Skeletal muscle tissue (tissue), 4 donors: ENCODE data around the gene NFATC4. TPM values are rescaled to one million over a fixed set of nuclear protein-coding genes. Genes with fewer than 3 reads are reported as not detected.

Experiments
- H3K27ac ChIP-seq: one replicate; pipeline ENCODE4 v1.7.0; 2013; ENCODE audit warnings: mild to moderate bottlenecking, low read depth, low read length, inconsistent platforms
- H3K27me3 ChIP-seq, 3 donors: one replicate each; pipeline ENCODE4 v1.7.0; 2013; ENCODE audit warnings: low read length in 3 of 3; ENCODE audit not compliant: control insufficient read depth in 3 of 3, insufficient read depth in 3 of 3
- H3K36me3 ChIP-seq, 3 donors: one replicate each; pipeline ENCODE4 v1.7.0; 2013; ENCODE audit warnings: low read length in 3 of 3; ENCODE audit not compliant: control insufficient read depth in 3 of 3, insufficient read depth in 3 of 3
- H3K4me1 ChIP-seq, 3 donors: one replicate each; pipeline ENCODE4 v1.7.0; 2013; ENCODE audit warnings: low read length in 3 of 3, mild to moderate bottlenecking in 3 of 3; ENCODE audit not compliant: control insufficient read depth in 3 of 3, insufficient read depth in 3 of 3
- H3K4me3 ChIP-seq, 3 donors: one replicate each; pipeline ENCODE4 v1.7.0; 2013; ENCODE audit warnings: low read length in 3 of 3
- H3K9ac ChIP-seq, 3 donors: one replicate each; pipeline ENCODE4 v1.7.0; 2013; ENCODE audit warnings: low read length in 3 of 3, mild to moderate bottlenecking in 3 of 3, moderate library complexity in 2 of 3, low read depth in 1 of 3
- H3K9me3 ChIP-seq, 3 donors: one replicate each; pipeline ENCODE4 v1.7.0; 2013; ENCODE audit warnings: low read length in 3 of 3; ENCODE audit not compliant: control insufficient read depth in 3 of 3
- total RNA-seq: library from RNA; depleted of rRNA; stranded (reverse); fragments of >200 nt; gene quantifications from one replicate; pipeline ENCODE4 v1.2.3, GENCODE V29; 2014
- donor health status: Osteomylitis.

The NFATC4 gene
- total RNA-seq, 1 donor from 2014 or later = 21.4 TPM

DNA sequence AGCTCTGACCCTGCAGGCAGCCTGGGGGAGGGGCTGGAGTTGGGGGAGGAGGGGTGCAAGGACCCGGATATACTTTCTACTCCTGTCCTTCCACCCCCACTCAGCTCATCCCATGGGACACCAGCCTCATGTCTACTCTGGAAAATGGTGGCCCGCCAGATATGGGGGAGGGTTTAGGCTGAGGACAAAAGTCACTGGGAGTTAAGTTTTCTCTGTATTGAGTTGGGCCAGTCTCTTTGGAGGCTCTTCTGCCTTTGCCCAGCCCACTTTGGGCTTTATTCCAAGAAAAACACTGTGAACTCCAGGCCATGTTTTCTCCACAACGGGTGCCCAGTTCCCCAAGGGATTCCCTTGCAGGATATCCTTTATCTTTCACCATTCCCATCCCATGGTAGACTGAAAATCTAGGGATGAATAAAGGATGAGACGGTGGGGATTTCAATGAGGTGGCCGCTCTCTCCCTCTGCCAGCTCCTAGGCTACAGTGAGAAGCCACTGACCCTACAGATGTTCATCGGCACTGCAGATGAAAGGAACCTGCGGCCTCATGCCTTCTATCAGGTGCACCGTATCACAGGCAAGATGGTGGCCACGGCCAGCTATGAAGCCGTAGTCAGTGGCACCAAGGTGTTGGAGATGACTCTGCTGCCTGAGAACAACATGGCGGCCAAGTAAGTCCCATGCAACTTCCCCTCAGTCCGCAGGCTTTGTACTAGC lies 4.9 kb downstream of the NFATC4 start:
- peaks cover 0 to 5% (median 4%) of the 10 kb centered on the region in 3 donors for H3K36me3 ChIP-seq
- H3K9ac ChIP-seq = no peak overlapping the region
- H3K27me3 ChIP-seq = peaks cover 4 to 13% (median 7%) of the 10 kb centered on the region in 3 donors
- H3K9me3 ChIP-seq = no peaks in the 10 kb centered on the region
- H3K4me3 ChIP-seq = no peak overlapping the region
- H3K27ac ChIP-seq = no peak overlapping the region
- H3K4me1 ChIP-seq = peaks cover 0 to 8% (median 2%) of the 10 kb centered on the region in 3 donors

DNA sequence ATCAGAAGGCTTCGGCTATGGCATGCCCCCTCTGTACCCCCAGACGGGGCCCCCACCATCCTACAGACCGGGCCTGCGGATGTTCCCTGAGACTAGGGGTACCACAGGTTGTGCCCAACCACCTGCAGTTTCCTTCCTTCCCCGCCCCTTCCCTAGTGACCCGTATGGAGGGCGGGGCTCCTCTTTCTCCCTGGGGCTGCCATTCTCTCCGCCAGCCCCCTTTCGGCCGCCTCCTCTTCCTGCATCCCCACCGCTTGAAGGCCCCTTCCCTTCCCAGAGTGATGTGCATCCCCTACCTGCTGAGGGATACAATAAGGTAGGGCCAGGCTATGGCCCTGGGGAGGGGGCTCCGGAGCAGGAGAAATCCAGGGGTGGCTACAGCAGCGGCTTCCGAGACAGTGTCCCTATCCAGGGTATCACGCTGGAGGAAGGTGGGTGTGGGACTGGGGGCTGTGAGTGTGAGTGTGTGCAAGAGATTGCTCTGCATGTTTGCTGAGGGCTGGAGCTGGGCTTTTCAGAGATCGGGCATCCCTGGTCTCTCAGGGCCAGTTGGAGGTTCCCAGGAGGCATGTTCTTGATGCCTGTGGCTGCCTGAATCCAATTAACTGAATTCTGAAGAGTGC lies 8.6 kb downstream of the NFATC4 start:
- H3K36me3 ChIP-seq = peaks cover 0 to 5% (median 4%) of the 10 kb centered on the region in 3 donors
- peaks cover 0 to 8% (median 2%) of the 10 kb centered on the region in 3 donors for H3K4me1 ChIP-seq
- H3K27me3 ChIP-seq = peaks cover 0 to 8% (median 0%) of the 10 kb centered on the region in 3 donors
- no peak overlapping the region for H3K4me3 ChIP-seq
- H3K9me3 ChIP-seq = no peaks in the 10 kb centered on the region
- H3K27ac ChIP-seq = no peak overlapping the region
- no peak overlapping the region for H3K9ac ChIP-seq

DNA sequence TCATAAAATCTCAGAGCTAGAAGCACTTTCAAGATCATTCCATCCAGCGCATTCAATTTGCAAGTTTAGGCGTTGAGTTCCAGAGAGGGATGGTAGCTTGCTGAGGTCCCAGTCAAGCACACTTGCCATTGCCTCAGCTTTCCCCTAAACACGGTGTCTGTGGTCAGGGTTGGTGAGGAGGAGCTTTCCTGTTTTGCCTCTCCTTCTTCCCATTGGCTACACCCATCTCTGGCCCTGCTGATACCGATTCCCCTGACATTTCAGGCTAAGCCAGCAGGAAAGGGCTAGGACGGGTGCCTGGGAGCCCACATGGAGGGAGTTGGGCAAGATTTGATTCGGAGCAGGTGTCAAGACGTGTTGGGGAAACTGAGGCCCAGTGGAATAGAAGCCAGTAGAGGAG lies 9.1 kb downstream of the NFATC4 start:
- H3K9me3 ChIP-seq = no peaks in the 10 kb centered on the region
- peaks cover 0 to 5% (median 4%) of the 10 kb centered on the region in 3 donors for H3K36me3 ChIP-seq
- no peak overlapping the region for H3K27ac ChIP-seq
- H3K9ac ChIP-seq = no peak overlapping the region
- peaks cover 0 to 7% (median 0%) of the 10 kb centered on the region in 3 donors for H3K4me1 ChIP-seq
- no peak overlapping the region for H3K4me3 ChIP-seq
- peaks cover 0 to 8% (median 0%) of the 10 kb centered on the region in 3 donors for H3K27me3 ChIP-seq

DNA sequence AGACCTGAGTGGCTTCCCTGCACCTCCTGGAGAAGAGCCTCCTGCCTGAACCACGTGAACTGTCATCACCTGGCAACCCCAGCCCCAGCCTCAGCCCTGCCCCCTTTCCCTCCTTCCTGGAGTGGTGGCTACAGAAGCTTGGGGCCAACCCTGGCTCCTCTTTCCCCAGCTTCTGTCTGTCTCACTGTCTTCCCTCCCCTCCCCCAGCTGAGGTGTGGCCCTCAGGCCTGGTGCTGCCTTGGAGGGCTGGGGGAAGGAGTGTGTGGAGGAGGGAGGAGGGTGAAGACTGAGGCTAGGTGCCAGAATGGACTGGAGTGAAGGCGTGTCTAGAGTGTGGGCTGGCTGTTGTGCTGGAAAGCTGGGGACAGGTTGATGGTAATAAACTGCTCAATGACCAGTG lies 9.7 kb downstream of the NFATC4 start:
- H3K27me3 ChIP-seq = peaks cover 0 to 8% (median 0%) of the 10 kb centered on the region in 3 donors
- H3K9ac ChIP-seq = no peak overlapping the region
- H3K4me3 ChIP-seq = no peak overlapping the region
- peaks cover 0 to 5% (median 4%) of the 10 kb centered on the region in 3 donors for H3K36me3 ChIP-seq
- no peaks in the 10 kb centered on the region for H3K9me3 ChIP-seq
- no peak overlapping the region for H3K27ac ChIP-seq
- peaks cover 0 to 4% (median 0%) of the 10 kb centered on the region in 3 donors for H3K4me1 ChIP-seq

DNA sequence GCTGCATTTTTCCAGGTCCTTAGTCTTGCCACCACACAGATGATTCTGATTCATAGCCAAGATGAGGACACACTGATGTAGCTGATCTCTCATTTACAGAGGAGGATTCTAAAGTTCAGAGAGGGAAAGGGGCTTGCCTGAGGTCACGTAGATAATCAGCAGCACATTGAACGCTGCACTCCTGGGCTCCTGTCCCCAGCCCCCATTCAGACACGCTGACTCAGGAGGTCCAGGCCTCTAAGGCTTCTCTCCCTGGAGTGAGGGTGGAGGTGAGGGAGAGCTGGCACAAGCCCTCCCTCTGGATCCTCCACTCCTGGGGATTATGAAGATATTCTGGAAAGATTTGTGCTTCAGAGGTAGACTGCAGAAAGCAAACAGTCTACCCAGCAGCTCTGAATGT lies 10.3 kb downstream of the NFATC4 start:
- Histone ChIP-seq H3K4me1 (no peaks in the 10 kb centered on the region), H3K27me3 (peaks cover 0 to 8% (median 0%) of the 10 kb centered on the region in 3 donors), H3K27ac (no peak overlapping the region), H3K9me3 (no peaks in the 10 kb centered on the region), H3K9ac (no peak overlapping the region), H3K4me3 (no peak overlapping the region), H3K36me3 (peaks cover 0 to 3% (median 0%) of the 10 kb centered on the region in 3 donors)

DNA sequence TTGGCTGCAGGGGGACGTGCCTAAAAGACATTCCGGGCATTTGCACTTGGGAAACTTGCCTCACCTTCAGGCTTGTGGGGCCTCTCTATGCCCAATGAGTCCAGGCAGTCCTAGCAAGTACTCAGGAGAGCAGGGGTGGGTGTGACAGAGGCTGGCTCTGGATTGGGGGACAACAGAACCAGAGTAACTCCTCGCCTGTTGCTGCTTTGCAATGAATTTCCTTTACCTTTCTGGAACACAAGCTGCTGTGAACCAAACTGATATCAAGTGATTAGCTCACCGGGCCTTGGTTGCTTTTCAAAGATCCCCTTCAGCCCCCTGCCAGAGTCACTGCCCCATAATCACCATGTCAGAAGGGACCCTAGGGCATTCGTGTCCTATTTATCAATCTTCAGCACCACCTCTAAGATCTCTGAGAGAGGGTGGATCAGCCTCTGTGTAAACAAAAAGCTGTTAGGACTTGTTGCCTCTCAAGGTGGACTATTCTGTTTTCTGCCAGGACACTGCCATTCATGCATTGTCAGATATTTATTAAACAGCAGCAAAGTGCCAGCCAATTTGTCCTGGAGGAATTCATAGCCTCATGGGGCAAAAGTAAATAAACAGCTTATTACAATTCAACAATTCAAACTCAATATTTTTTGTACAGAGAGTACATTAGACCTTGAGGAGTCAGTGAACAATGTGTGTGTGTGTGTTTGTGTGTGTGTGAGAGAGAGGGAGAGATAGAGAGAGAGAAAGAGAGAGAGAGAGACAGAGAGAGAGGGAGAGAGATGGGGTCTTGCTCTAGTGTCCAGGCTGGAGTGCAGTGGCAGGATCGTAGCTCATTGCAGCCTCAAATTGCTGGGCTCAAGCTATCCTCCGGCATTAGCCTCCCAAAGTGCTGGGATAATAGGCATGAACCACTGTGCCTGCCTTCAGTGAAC lies 11.3 kb downstream of the NFATC4 start:
- Histone ChIP-seq H3K27me3 (peaks cover 0 to 8% (median 3%) of the 10 kb centered on the region in 3 donors), H3K9me3 (no peaks in the 10 kb centered on the region), H3K9ac (no peak overlapping the region), H3K4me1 (no peaks in the 10 kb centered on the region), H3K36me3 (peaks cover 0 to 3% (median 0%) of the 10 kb centered on the region in 3 donors), H3K4me3 (no peak overlapping the region), H3K27ac (no peak overlapping the region)

DNA sequence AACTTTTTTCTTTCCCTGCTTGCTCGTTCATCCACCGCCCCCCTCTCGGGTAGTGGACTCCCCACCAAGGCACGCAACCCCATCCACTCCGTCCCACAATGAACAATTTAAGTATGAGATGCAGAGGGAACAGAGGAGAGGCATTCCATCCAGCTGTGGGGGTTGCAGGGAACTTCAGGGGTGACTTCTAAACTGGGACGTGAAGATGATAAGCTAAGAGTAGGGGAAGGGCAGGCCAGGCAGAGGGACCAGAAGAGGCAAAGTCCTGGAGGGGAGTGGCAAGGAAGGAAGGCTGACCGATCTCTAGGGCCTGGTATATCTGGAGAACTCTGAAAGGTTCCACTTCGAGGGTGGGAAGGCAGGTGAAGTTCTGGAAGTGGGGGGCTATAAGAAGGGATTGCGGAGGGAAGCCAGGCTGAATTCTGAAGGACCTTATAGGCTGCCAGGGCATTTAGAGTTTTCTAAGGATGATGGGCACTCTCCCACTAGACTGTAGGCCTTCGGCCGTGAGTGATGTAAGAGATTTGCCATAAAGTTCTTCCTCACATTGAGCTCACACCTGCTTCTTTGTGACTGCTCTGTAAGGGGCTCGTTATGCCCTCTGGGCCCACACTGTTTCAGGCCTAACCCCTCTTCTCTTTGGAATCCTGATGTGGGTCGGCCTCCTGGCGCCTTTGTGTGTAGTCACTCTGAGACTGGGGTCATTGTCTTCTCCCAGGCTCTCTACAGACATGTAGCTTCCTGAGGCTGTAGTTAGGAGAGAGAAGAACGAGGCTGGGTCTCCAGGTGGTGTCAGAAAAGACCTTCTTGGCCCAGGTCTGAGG lies 12.1 kb downstream of the NFATC4 start:
- peaks cover 0 to 3% (median 0%) of the 10 kb centered on the region in 3 donors for H3K36me3 ChIP-seq
- no peak overlapping the region for H3K4me3 ChIP-seq
- H3K9ac ChIP-seq = no peak overlapping the region
- H3K9me3 ChIP-seq = no peaks in the 10 kb centered on the region
- no peaks in the 10 kb centered on the region for H3K4me1 ChIP-seq
- H3K27ac ChIP-seq = no peak overlapping the region
- peaks cover 0 to 6% (median 3%) of the 10 kb centered on the region in 3 donors for H3K27me3 ChIP-seq

DNA sequence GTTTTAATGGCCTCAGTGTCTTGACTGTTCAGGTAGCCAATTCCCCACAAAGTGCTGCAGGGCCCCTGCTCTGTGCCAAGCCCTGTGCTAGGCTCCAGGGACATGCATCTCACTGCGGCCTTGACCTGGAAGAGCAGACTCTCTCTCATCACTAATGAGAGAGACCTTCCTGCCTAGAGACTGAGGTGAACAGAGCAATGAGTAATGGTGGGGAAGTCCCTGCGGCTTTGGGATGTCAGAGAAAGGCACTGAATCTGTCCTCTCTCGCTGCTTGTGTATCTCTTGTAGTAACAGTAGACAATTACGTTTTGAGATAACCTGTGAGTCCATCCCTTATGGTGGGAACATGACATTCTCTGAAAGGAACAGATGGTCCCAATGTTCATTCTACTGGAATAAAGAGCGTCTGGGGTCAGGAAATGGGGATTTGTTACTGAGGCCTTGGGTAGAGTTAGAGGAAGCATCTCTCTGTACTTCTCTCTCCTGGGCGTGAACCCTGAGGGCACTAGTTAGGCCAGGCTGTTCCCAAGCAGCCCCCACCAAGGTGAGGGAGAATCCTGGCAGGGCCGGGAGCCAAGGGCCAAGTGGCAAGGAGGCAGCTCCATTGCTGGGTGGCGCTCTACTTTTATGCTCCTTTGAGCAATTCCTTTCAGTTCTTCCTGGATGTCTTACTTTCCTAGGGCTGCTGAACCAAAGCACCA lies 13.5 kb downstream of the NFATC4 start:
- Histone ChIP-seq H3K9me3 (no peaks in the 10 kb centered on the region), H3K4me3 (no peak overlapping the region), H3K4me1 (no peaks in the 10 kb centered on the region), H3K36me3 (peaks cover 0 to 3% (median 0%) of the 10 kb centered on the region in 3 donors), H3K27me3 (peaks cover 0 to 3% (median 0%) of the 10 kb centered on the region in 3 donors), H3K9ac (no peak overlapping the region), H3K27ac (no peak overlapping the region)

DNA sequence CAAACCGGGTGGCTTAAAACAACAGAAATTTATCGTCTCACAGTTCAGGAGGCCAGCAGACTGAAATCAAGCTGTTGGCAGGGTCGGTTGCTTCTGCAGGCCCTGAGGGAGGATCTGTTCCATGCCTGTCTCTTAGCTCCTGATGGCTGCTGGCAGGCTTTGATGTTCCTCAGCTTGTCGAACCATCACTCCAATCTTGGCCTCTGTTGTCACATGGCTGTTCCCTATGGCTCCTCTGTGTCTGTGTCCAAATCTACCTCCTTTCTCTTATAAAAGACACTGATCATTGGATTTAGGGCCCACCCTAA lies 14.0 kb downstream of the NFATC4 start:
- no peaks in the 10 kb centered on the region for H3K36me3 ChIP-seq
- H3K27me3 ChIP-seq = peaks cover 0 to 3% (median 0%) of the 10 kb centered on the region in 3 donors
- H3K4me1 ChIP-seq = no peaks in the 10 kb centered on the region
- H3K27ac ChIP-seq = no peak overlapping the region
- H3K9me3 ChIP-seq = no peaks in the 10 kb centered on the region
- no peak overlapping the region for H3K9ac ChIP-seq
- H3K4me3 ChIP-seq = no peak overlapping the region
